ENCODE measurements around the gene SLC35B4.
"Not testable (repeated sequence)": the region's sequence is repeated elsewhere in the genome, so short reads cannot be mapped to it uniquely, and the experiment has no call there.

Gene SLC35B4

DNA sequence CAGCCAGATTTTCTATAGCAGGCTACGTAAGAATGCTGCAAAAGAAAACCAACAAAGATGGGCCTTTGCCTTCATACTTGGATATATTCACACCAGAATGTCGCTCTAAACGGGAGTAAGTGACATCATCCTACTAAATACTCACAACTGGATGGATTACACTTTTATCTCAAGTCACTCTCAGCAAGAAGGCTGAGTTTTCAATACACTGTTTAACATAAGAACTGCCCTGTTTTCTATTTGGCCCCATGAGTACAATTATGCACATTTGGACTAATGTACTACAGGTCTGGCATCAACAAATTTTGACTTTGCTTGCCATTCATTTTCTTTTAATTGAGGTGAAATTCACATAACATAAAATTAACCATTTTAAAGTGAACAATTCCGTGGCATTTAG lies 8.2 kb downstream of the SLC35B4 start:
- H3K4me3 ChIP-seq (ENCODE audit: low read depth, low read length): no peak overlapping the region
- no peak for DNase-seq (ENCODE audit: low read depth)
- TF ChIP-seq, protein P1, sequence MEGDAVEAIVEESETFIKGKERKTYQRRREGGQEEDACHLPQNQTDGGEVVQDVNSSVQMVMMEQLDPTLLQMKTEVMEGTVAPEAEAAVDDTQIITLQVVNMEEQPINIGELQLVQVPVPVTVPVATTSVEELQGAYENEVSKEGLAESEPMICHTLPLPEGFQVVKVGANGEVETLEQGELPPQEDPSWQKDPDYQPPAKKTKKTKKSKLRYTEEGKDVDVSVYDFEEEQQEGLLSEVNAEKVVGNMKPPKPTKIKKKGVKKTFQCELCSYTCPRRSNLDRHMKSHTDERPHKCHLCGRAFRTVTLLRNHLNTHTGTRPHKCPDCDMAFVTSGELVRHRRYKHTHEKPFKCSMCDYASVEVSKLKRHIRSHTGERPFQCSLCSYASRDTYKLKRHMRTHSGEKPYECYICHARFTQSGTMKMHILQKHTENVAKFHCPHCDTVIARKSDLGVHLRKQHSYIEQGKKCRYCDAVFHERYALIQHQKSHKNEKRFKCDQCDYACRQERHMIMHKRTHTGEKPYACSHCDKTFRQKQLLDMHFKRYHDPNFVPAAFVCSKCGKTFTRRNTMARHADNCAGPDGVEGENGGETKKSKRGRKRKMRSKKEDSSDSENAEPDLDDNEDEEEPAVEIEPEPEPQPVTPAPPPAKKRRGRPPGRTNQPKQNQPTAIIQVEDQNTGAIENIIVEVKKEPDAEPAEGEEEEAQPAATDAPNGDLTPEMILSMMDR (IDR thresholded peaks at IDR 0.05; ENCODE audit: low read depth, low read length, missing control alignments): no peak

DNA sequence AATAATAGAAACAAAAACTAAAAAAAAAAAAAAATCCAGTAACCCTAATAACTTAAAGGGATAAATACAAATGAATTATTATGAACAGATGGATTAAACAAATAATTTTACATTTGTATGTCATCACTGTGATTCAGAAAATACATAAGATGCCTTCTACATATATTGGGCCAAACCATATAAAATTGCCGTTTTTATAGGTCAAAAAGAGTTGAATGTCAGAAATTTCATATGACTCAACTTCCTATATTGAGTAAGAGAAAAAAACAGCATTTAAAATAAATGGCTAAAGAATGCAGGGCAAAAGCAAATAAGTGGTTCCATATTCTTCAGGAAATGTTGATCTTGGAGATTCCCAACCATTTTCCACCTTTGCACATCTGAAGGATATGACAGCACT lies 9.4 kb downstream of the SLC35B4 start:
- H3K4me3 ChIP-seq (ENCODE audit: low read depth, low read length): no peak overlapping the region
- DNase-seq (ENCODE audit: low read depth): no peak
- TF ChIP-seq, protein P1 (IDR thresholded peaks at IDR 0.05; ENCODE audit: low read depth, low read length, missing control alignments): no peak

DNA sequence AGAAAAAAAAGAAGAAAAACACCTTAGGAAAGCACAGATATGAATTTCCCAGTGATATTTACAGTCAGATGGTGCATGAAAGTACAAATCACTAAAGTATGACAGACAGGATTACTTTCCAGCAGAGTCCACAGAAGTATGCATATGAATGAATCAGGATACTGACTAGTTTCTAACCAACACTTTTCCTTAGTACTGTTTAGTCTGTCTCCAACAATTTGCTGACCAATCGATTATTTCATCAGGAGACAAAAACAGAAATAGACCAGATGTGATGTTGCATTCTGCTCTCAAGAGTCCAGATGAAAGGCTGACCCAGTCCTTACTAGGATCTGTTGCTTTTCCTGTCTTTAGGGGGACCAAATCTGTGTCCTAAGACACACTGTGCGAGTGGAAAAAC lies 14.6 kb downstream of the SLC35B4 start:
- no peak for DNase-seq (ENCODE audit: low read depth)
- TF ChIP-seq, protein P1 (IDR thresholded peaks at IDR 0.05; ENCODE audit: low read depth, low read length, missing control alignments): no peak

DNA sequence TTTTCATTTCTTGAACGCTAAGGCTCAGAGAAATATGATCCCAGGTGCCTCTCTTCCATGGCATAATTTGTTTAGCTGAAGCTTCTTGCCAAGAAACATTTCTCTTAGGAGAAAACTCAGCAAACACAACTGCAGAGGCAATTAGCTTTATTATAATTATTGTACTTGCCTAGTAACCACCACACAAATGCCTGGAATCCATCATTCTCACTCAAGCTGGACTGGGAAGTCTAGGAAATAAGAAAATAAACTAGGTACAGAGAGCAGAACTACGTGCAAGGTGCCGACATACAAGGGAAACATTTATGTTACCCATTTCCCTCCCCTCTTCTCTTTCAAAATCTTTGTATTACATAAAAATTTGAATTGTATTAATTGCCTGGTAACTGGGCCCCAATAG lies 15.1 kb downstream of the SLC35B4 start:
- DNase-seq (ENCODE audit: low read depth): no peak
- TF ChIP-seq, protein P1 (IDR thresholded peaks at IDR 0.05; ENCODE audit: low read depth, low read length, missing control alignments): no peak
- no peak overlapping the region for H3K4me3 ChIP-seq (ENCODE audit: low read depth, low read length)

More for the DNA sequence above, 14.6 kb downstream of the SLC35B4 start:
- no peak overlapping the region for H3K4me3 ChIP-seq (ENCODE audit: low read depth, low read length)

DNA sequence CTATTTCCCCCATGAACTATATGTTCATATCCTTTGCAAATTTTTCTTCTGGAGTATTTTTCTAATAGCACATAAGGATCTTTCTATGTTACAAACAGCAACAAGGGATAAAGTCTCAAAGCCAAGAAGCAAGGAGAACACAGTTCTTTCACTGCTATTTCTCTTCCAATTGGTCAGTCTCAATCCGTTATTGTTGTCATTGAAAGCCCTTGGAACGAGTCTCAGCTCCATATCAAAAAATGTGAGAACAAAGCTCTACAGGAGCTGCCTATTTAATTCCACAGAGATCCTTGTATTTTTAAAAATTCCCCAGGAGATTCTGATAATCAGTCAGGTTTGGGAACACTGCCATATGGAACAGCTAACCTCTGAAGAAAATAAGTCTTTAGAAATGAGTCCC lies 15.7 kb downstream of the SLC35B4 start:
- TF ChIP-seq, protein P1 (IDR thresholded peaks at IDR 0.05; ENCODE audit: low read depth, low read length, missing control alignments): no peak
- DNase-seq (ENCODE audit: low read depth): no peak
- H3K4me3 ChIP-seq (ENCODE audit: low read depth, low read length): no peak overlapping the region

DNA sequence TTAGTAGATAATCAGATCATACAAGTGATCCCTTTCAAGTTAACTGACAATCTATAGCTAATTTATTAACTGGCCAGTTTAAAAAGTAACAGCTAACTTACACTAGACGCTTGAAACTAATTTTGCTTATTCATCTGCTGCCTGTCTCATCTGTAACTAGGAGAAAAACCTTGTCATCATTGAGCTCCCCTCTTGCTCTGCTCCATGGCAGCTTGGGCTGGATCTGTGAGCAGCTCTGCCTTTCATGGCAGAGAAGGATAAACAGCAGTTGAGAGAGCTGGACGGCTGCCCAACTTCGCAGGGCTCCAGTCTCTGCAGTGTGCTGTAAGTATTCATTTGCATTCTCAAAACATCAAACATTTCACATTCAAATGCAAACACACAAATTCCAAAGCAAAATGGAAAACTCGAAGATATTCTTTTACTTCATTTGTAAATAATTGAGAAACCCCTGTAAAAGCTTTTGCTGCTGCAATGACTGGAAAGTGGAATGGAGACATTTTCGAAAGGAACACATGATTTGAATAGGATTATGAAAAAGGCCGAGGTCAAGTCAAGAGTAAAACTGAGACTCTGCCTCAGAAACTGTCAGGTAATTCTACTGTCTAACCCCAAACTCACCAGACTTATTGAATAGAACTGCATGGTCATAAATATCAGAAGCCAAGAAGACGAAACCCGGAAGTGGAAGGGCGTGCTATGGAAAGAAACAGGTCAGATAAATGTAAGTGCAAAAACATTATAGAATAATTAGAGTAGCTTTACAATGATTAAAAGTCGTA lies 17.6 kb downstream of the SLC35B4 start:
- no peak overlapping the region for H3K4me3 ChIP-seq (ENCODE audit: low read depth, low read length)
- DNase-seq (ENCODE audit: low read depth): no peak
- TF ChIP-seq, protein P1 (IDR thresholded peaks at IDR 0.05; ENCODE audit: low read depth, low read length, missing control alignments): no peak

DNA sequence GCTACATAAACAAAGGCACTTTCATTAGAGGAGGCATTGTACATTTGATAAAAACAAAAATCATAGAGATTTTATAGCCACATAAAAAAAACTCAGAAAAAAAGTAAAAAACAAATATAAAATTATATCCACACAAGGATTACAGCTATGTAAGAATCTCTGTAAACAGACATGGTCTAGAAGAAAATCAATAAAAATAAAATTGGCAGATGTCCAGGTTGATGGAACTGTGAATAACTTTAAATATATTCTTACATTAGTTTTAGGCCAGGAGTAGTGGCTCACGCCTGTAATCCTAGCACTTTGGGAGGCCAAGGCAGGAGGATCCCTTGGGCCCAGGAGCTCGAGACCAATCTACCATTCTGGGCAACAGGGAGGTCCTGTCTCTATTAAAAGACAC lies 19.2 kb downstream of the SLC35B4 start:
- DNase-seq (ENCODE audit: low read depth): no peak
- H3K4me3 ChIP-seq (ENCODE audit: low read depth, low read length): no peak overlapping the region
- TF ChIP-seq, protein P1 (IDR thresholded peaks at IDR 0.05; ENCODE audit: low read depth, low read length, missing control alignments): no peak

DNA sequence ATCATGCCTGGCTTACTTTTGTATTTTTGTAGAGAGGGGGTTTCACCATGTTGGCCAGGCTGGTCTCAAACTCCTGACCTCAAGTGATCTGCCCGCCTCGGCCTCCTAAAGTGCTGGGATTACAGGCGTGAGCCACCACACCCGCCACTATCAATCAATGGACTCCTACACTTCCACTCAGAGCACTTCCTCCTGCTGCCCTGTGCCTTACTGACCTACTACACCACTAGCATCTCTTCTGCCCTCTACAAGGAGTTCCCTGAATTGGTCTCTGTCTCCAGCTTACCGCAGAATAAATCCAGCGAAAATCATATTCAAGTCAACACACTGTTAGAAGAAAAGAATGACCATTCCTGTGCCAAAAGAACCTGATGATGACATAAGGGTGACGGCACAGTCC lies 20.7 kb downstream of the SLC35B4 start:
- DNase-seq (ENCODE audit: low read depth); H3K4me3 ChIP-seq (ENCODE audit: low read depth, low read length): not testable (repeated sequence)

Measured in GM12864 (cell line).